ENCODE results near the gene TBCK.

DNA sequence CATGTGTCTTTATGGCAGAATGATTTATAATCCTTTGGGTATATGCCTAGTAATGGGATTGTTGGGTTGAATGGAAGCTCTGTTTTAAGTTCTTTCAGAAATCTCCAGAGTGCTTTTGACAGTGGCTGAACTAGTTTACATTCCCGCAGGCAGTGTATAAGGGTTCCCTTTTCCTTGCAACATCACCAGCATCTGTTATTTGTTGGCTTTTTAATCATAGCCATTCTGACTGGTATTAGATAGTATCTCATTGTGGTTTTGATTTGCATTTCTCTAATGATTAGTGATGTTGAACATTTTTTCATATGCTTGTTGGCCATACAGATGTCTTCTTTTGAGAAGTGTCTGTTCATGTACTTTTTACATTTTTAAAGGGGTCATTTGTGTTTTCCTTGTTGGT, 129.8 kb downstream of the TBCK start:
- TF ChIP-seq, protein P1, sequence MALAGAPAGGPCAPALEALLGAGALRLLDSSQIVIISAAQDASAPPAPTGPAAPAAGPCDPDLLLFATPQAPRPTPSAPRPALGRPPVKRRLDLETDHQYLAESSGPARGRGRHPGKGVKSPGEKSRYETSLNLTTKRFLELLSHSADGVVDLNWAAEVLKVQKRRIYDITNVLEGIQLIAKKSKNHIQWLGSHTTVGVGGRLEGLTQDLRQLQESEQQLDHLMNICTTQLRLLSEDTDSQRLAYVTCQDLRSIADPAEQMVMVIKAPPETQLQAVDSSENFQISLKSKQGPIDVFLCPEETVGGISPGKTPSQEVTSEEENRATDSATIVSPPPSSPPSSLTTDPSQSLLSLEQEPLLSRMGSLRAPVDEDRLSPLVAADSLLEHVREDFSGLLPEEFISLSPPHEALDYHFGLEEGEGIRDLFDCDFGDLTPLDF (CRISPR knock-in tag; IDR thresholded peaks at IDR 0.05) = no peak
- TF ChIP-seq, protein P2, sequence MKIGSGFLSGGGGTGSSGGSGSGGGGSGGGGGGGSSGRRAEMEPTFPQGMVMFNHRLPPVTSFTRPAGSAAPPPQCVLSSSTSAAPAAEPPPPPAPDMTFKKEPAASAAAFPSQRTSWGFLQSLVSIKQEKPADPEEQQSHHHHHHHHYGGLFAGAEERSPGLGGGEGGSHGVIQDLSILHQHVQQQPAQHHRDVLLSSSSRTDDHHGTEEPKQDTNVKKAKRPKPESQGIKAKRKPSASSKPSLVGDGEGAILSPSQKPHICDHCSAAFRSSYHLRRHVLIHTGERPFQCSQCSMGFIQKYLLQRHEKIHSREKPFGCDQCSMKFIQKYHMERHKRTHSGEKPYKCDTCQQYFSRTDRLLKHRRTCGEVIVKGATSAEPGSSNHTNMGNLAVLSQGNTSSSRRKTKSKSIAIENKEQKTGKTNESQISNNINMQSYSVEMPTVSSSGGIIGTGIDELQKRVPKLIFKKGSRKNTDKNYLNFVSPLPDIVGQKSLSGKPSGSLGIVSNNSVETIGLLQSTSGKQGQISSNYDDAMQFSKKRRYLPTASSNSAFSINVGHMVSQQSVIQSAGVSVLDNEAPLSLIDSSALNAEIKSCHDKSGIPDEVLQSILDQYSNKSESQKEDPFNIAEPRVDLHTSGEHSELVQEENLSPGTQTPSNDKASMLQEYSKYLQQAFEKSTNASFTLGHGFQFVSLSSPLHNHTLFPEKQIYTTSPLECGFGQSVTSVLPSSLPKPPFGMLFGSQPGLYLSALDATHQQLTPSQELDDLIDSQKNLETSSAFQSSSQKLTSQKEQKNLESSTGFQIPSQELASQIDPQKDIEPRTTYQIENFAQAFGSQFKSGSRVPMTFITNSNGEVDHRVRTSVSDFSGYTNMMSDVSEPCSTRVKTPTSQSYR (CRISPR knock-in tag; IDR thresholded peaks at IDR 0.05) = no peak
- TF ChIP-seq ZNF317 (CRISPR knock-in tag; IDR thresholded peaks at IDR 0.05; ENCODE audit: borderline replicate concordance, low read depth) = no peak
- TF ChIP-seq, protein P3, sequence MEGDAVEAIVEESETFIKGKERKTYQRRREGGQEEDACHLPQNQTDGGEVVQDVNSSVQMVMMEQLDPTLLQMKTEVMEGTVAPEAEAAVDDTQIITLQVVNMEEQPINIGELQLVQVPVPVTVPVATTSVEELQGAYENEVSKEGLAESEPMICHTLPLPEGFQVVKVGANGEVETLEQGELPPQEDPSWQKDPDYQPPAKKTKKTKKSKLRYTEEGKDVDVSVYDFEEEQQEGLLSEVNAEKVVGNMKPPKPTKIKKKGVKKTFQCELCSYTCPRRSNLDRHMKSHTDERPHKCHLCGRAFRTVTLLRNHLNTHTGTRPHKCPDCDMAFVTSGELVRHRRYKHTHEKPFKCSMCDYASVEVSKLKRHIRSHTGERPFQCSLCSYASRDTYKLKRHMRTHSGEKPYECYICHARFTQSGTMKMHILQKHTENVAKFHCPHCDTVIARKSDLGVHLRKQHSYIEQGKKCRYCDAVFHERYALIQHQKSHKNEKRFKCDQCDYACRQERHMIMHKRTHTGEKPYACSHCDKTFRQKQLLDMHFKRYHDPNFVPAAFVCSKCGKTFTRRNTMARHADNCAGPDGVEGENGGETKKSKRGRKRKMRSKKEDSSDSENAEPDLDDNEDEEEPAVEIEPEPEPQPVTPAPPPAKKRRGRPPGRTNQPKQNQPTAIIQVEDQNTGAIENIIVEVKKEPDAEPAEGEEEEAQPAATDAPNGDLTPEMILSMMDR (IDR thresholded peaks at IDR 0.05) = no peak
- TF ChIP-seq, protein P4, sequence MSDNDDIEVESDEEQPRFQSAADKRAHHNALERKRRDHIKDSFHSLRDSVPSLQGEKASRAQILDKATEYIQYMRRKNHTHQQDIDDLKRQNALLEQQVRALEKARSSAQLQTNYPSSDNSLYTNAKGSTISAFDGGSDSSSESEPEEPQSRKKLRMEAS (CRISPR knock-in tag; IDR thresholded peaks at IDR 0.05) = no peak
- TF ChIP-seq TCF7 (CRISPR knock-in tag; IDR thresholded peaks at IDR 0.05; ENCODE audit: low read depth) = no peak
- TF ChIP-seq IRF2 (CRISPR knock-in tag; IDR thresholded peaks at IDR 0.05; ENCODE audit: borderline replicate concordance, low read depth) = no peak
- TF ChIP-seq, protein P5, sequence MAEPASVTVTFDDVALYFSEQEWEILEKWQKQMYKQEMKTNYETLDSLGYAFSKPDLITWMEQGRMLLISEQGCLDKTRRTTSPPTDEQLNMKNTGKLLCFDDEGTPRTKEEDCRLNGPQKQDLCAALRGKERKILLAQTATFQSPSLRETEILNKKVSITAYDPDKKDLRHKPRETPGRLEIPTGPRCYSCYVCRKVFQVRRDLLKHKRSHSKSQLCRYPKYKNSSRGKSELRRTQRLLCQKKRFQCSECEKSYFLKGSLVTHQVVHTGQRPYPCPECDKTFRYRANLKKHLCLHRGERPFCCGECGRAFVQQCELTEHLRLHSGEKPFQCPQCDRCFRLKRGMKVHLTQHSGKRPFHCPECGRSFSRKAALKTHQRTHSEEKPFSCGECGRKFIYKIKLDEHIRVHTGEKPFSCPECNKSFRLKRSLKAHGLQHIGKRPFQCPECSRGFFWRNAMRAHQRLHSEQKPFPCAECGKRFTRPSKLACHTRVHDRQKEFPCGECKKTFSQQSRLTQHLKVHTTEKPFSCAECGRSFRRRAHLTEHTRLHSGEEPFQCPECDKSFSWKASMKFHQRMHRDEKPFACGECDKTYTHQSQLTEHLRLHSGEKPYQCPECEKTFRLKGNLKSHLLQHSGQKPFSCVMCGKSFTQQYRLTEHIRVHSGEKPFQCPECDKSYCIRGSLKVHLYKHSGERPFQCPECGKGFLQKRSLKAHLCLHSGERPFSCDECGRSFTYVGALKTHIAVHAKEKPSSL (CRISPR knock-in tag; conservative IDR thresholded peaks at IDR 0.05) = no peak

Data from WTC11 (cell line).